HL-60 (cell line): ENCODE data around the gene NPEPL1.

Experiments used
- DNase-seq, 2 experiments: peaks; one replicate each; pipeline ENCODE4 v3.0.0-alpha.2; 2010 to 2020; ENCODE audit warnings: low read depth in 1 of 2, low spot score in 1 of 2
- H3K27ac ChIP-seq: fragments of 250-450 bp; sonication (Bioruptor Pico); replicated peaks from 2 replicates; pipeline ENCODE4 v1.5.1; 2020; ENCODE audit warnings: mild to moderate bottlenecking, moderate library complexity
- H3K27me3 ChIP-seq: fragments of 250-450 bp; sonication (Bioruptor Pico); 2 replicates; pipeline ENCODE4 v1.5.1; 2021; ENCODE audit warnings: mild to moderate bottlenecking, moderate library complexity; ENCODE audit not compliant: insufficient read depth, poor library complexity, severe bottlenecking
- H3K4me3 ChIP-seq: replicated peaks from 2 replicates; pipeline ENCODE4 v1.5.1; 2011; ENCODE audit warnings: mild to moderate bottlenecking, control low read depth, low read length; ENCODE audit not compliant: insufficient read depth
- CTCF ChIP-seq: IDR thresholded peaks from one replicate; pipeline ENCODE4 v1.5.1; 2011; ENCODE audit warnings: low read length, control low read depth, inconsistent platforms; ENCODE audit not compliant: insufficient read depth
- GABPA ChIP-seq: IDR thresholded peaks from 2 replicates; pipeline ENCODE4 v1.6.1; 2012; ENCODE audit warnings: low read depth
- POLR2AphosphoS5 ChIP-seq: IDR thresholded peaks from 2 replicates; pipeline ENCODE4 v1.6.1; 2012; ENCODE audit warnings: low read depth
- REST ChIP-seq: IDR thresholded peaks from 2 replicates; pipeline ENCODE4 v1.6.1; 2012; ENCODE audit warnings: low read depth; ENCODE audit not compliant: insufficient replicate concordance
- SPI1 ChIP-seq: IDR thresholded peaks from 2 replicates; pipeline ENCODE4 v1.6.1; 2012; ENCODE audit warnings: low read depth, mild to moderate bottlenecking, borderline replicate concordance

The NPEPL1 gene

GRCh38 chr20:58675641-58676040, 17.0 kb upstream of the NPEPL1 start:
- Histone ChIP-seq H3K27ac (no peak overlapping the region), H3K27me3 (no peaks in the 10 kb centered on the region), H3K4me3 (no peak overlapping the region)
- no peak for DNase-seq
- TF ChIP-seq POLR2AphosphoS5, result no peak

- H3K27ac ChIP-seq, result no peak overlapping the region
- TF ChIP-seq CTCF (no peak), GABPA (no peak), SPI1 (no peak), REST (no peak), POLR2AphosphoS5 (no peak)
- no peak for DNase-seq
These were observed 16.4 kb upstream of the NPEPL1 start for GRCh38 chr20:58676161-58676560.

GRCh38 chr20:58677079-58677604, 15.5 kb upstream of the NPEPL1 start:
- DNase-seq, result no peak
- no peaks in the 10 kb centered on the region for H3K27me3 ChIP-seq
- no peak overlapping the region for H3K27ac ChIP-seq
- no peak for TF ChIP-seq POLR2AphosphoS5
- TF ChIP-seq GABPA, result no peak
- no peak for TF ChIP-seq REST
- no peak for TF ChIP-seq SPI1
- no peak for TF ChIP-seq CTCF
- no peak overlapping the region for H3K4me3 ChIP-seq

More at GRCh38 chr20:58676161-58676560, 16.4 kb upstream of the NPEPL1 start:
- no peak overlapping the region for H3K4me3 ChIP-seq
- no peaks in the 10 kb centered on the region for H3K27me3 ChIP-seq

- DNase-seq, result no peak
- Histone ChIP-seq H3K27me3 (no peaks in the 10 kb centered on the region), H3K4me3 (no peak overlapping the region), H3K27ac (no peak overlapping the region)
- TF ChIP-seq CTCF (no peak), POLR2AphosphoS5 (no peak), SPI1 (no peak), REST (no peak), GABPA (no peak)
These were observed 14.8 kb upstream of the NPEPL1 start for GRCh38 chr20:58677808-58678207.
